ENCODE data around the gene MRGPRD.

DNA sequence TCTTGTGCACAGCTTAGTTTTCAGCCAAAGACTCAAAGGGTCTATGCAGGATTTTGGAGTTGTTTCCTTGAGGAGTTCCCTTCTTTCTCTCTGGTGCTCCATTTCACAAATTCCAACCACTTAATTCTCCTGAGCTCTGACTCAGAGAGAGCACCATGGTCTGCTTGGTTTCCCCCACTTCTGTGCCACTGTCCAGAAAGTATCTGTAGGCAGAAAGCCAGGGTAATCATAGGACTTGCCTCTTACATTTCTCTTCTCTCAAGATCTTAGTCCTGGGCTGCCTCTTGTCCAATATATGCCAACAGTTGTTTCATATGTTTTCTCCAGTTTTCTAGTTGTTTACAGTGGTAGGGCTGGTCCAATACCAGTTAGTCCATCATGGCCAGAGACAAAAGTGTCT is 6.4 kb upstream of the MRGPRD start:
- TF ChIP-seq, protein P1, sequence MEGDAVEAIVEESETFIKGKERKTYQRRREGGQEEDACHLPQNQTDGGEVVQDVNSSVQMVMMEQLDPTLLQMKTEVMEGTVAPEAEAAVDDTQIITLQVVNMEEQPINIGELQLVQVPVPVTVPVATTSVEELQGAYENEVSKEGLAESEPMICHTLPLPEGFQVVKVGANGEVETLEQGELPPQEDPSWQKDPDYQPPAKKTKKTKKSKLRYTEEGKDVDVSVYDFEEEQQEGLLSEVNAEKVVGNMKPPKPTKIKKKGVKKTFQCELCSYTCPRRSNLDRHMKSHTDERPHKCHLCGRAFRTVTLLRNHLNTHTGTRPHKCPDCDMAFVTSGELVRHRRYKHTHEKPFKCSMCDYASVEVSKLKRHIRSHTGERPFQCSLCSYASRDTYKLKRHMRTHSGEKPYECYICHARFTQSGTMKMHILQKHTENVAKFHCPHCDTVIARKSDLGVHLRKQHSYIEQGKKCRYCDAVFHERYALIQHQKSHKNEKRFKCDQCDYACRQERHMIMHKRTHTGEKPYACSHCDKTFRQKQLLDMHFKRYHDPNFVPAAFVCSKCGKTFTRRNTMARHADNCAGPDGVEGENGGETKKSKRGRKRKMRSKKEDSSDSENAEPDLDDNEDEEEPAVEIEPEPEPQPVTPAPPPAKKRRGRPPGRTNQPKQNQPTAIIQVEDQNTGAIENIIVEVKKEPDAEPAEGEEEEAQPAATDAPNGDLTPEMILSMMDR (conservative IDR thresholded peaks at IDR 0.05 in 1 of 2, IDR thresholded peaks at IDR 0.05 in 1 of 2; ENCODE audit: low read depth in 1 of 2, low read length in 2 of 2): no peak
- TF ChIP-seq EZH2 (IDR thresholded peaks at IDR 0.05; ENCODE audit: low read length, missing control alignments): no peak

All from fibroblast of lung (primary cell).